KBM-7 (cell line): ENCODE data around the gene ATP2B3.

Experiments used
- DNase-seq: peaks from one replicate; pipeline ENCODE4 v3.0.0-alpha.2; 2015
- in situ Hi-C: fragments of 300-500 bp; cut with MboI; formaldehyde crosslinking; loops from 2 replicates; pipeline ENCODE4 v1.14.3; 2020; ENCODE audit warnings: low sequenced_read_pairs, low pct_unique_long_range_greater_than_20kb, mixed read lengths

The ATP2B3 gene

GRCh38 chrX:153624196-153625091 is 107.0 kb downstream of the ATP2B3 start:
- DNase-seq = no peak
- in situ Hi-C loops = no loop called here

GRCh38 chrX:153625271-153626024 is 108.0 kb downstream of the ATP2B3 start:
- in situ Hi-C loops = no loop called here
- no peak for DNase-seq

DNA sequence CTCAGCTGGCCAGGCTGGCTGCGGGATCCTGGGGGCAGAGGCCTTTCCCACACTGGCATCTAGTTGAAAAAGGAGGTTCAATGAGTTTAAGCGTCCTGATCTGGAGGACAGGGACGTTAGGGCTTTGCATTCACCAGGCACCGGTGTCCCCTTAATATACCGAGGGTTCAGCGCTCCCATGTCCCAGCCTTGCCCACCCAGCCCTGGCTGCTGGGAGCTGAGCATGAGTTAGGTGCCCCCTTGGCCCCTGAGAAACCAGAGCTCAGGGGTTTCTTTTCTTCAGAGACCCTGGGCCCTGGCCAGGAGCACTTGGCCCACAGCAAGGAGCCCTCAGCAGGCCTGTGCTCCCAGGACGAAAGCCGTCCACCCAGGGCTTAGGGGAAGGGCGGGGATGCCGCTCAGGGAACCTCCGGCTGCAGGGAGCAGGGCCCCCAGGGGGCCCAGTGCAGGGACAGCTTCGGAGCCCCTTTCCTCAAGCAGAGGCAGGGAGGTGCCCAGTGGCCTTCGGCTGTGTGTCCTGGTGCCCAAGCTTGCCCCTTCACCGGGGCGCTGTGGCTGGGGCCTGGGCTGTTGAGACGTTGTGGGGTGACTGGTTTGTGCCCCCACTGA is 108.7 kb downstream of the ATP2B3 start:
- DNase-seq = no peak
- in situ Hi-C loops = no loop called here

DNA sequence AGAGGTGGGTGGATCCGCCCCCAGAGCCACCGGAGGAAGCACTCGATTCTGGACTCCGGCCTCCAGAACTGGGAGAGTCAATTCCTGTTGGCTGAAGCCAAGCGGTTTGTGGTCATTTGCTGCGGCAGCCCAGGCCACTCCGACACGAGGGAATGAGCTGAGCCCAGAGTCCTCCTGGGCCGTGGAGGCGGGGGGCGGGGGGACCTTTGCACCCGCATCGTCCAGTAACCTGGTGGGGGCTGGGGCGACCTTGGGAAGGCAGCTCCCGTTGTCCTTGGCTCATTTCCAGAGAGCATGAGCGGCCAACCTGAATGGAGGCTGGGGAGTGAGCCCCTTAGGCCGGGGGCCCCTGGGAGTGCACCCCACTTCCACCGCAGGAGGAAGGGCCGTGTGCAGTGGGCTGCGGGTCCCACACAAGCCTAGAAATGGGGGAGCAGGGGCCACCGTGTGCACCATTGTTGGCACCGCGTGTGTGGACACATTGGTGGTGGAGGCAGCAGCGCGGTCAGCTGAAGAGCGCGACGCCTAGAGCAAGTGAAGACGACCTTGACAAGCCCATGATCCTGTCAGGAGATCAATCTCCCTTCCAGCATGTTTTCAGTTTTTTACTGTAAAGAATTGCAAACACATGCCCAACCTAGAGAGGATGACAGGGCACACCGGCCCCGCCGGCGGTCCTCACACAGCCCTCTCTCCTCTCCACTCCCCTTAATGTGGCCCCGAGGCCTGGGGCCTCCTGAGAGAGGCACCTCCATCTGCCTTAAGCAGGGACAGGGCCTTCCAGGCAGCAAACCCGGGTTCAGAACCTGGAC is 109.6 kb downstream of the ATP2B3 start:
- no peak for DNase-seq
- in situ Hi-C loops = no loop called here

DNA sequence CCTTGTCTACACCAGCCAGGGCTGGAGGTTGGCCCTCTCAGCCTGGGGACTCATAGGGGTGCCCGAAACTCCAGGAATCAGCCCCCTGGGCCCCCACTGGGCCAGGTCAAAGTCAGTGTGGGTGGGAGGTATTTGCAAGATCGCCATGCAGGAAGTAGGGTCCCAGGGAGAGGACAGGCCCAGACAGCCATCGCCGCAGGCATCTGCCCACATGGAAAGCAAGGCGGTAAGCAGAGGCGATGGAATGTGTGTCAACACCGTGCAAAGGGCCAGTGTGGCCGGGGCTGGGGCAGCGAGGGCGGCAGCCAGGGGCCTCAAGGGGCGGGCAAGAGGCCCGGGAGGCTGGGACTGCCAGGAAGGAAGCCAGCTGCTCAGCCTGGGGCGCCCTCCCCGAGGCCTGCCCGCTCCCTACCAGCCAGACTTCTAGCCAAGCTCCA is 110.3 kb downstream of the ATP2B3 start:
- DNase-seq = no peak
- in situ Hi-C loops = no loop called here

DNA sequence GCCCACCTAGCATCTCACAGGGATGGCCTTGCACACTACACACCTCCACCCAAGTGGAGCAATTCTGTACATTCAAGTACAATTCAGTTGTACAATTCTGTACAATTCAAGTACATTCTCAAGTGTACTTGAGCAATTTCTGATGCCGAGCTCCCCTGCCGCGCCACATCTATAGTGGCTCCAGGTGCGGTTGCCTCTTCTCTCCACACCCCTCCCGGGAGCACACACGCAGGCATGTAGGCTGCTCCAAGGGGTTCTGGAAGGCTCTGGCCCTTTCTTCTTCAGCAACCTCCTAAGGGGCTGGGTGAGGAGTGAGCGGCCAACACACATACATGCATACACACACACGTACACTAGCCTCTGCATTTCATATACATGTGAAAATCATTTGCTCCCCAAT is 110.7 kb downstream of the ATP2B3 start:
- in situ Hi-C loops = no loop called here
- no peak for DNase-seq

- in situ Hi-C loops = no loop called here
- DNase-seq = no peak
These were observed 111.2 kb downstream of the ATP2B3 start for GRCh38 chrX:153628665-153629064.

DNA sequence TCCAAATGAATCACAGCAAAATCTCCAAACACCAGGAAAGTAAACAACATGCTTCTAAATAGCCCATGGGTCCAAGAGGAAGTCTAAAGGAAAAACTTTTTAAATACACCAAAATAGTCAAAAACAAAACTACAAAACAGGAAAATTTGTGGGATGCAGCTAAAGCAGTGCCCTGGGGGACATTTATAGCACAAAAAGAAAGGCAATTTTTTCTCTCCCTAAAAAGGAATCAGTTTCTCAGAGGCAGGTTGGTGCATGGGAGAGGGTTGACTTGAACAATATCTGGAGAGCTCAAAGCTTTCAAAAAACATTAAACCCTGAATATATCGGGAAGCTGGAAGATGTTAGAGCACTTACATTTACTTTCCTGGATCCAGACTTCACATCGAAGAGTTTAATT is 113.9 kb downstream of the ATP2B3 start:
- no peak for DNase-seq
- in situ Hi-C loops = no loop called here

GRCh38 chrX:153631907-153632594 is 114.6 kb downstream of the ATP2B3 start:
- DNase-seq = no peak
- in situ Hi-C loops = no loop called here
